T-helper 9 cell (primary cell): ENCODE data around the gene RFX1.

ENCODE experiments used
- DNase-seq: peaks from one replicate; pipeline ENCODE4 v3.0.0-alpha.2; 2020

Gene RFX1

DNA sequence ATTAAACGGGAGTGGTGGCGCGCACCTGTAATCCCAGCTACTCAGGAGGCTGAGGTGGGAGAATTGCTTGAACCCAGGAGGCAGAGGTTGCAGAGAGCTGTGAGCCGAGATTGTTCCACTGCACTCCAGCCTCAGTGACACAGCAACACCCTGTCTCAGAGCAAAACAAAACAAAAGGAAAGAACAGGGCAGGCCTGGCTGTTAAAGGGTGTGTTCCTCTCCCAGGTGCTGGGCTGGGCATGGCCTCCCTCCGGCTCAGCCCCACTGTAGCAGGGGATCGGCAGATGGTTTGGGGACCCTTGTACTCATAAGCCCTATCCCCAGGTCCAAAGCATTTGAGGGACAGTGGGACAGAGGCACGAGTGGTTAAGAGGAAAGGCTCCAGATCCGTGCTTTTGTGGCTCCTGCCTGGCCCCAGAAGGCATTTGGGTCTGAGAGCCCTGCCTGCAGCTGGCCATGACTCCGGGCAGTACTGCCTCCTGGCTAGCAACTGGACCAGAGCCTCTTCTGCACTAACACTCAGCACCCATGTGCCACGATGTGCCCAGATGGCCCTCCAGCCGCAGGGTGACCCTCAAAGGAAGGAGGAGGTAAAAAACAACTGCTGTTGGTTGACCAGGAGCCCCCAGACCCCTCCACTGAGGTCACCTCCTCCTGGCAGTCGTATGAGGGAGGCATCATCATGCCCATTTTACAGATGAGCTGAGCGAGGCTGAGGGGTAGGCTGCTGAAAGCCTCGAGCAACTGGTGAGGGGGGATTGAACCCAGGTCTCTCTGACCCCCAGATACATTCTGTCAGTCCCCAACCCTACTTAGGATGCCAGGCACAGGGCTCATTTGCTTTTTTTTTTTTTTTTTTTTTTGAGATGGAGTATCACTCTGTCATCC lies 10.0 kb downstream of the RFX1 start:
- no peak for DNase-seq

DNA sequence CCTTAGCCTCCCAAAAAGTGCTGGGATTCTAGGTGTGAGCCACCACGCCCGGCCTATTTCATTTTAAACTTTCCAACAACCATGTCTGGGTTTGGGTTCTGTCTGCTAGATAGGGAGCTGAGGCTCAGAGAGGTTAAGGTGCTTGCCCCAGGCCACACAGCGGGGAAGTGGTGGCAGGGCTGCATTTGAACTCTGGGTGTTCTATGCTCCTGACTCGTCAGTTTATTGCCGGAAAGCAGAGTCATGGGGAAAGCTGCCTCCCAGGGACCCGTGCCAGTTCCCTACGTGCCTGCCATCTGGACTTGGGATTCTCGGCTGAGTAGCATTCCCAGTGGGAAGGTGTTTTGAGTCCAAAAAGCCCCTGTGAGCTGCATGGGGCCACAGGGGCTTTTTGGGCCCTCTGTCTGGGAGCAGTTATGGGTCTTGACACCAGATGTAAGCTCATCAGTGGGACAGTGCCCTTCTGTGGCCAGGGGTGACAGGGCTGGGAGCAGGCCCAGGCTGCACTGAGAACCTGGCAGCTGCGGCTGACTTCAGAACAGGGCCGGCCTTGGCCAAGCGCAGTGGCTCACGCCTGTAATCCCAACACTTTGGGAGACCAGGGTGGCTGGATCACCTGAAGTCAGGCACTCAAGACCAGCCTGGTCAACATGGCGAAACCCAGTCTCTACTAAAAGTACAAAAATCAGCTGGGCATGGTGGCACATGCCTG lies 10.9 kb downstream of the RFX1 start:
- DNase-seq, result no peak

DNA sequence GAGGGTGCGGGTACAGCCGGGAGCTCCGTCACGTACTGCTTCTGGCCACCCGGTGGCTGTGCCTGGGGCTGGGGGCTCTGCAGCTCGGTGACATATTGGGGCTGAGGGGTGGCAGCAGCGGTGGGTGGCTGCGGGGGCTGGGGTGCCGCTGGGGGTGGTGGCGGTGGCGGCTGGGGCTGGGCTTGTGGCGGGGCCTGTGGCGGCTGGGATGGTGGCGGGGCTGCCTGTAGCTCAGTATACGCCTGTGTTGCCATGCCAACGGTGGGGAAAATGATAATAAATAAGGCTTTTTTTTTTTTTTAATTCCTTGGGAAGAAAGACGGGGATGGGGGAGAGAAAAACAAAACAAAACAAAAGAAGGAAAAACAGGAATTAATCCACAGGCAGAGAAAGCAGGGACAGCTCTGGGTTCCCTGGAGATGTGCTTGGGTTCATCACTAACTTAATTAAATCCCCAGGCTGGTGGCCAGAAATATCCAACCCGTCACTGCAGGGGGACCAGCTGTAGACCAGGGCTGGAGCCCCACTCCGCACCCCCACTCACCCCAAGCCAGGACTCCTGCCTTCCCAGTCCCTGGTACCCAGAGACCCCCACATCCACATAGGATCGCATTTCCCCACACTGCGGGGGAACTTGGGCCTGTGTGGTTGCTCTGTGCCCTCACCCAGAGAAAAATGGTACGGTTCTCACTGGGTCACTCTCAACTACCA lies 12.4 kb downstream of the RFX1 start:
- no peak for DNase-seq

DNA sequence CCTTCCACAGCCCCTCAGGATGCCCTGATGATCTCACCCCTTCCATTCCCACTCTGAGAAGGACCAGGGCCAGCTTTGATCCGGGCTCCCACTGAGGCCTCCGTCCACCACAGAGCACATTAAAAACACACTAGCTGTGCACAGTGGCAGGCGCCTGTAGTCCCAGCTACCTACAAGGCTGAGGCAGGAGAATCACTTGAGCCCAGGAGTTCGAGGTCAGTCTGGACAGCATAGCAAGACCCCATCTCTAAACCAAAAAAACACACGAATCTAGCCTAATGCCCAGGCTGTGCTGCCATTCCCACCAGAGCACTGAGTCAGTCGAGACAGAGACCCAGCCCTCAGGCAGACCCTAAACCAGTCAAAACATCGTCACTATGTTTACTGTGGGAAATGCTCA lies 14.1 kb downstream of the RFX1 start:
- DNase-seq, result no peak

DNA sequence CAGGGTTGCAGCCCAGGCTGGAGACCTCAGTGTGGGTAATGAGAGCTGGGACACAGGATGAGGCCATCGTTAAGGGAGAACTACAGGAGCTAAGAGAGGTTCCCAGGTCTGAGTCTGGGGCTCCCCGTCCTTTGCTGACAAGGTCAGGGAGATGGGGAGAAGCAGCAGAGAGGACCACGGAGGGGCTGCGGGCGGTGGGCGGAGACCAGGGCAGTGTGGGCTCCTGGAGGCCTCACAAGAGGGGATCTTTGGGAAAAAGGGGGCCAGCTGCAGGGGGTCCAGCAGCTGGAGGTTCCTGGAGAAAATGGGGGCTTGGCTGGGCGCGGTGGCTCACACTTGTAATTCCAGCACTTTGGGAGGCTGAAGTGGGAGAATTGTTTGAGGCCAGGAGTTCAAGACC lies 16.0 kb downstream of the RFX1 start:
- DNase-seq, result no peak

DNA sequence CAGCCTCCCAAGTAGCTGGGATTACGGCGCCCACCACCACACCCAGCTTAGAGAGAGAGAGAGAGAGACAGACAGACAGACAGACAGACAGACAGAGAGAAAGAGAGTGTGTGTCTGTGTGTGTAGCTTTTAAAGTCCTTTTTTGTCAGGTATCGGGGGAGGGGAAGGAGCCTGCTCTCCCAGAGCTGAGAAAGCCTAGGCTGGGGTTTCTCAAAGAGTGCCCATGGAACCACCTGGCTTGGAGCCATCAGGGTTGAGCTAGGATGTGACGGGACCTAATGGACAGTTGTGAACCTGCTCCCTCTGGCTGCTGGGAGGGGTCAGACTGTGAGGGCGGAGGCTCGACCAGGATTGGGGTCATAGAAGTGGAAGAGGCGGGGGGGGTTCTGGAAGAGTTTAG lies 16.6 kb downstream of the RFX1 start:
- DNase-seq, result no peak

DNA sequence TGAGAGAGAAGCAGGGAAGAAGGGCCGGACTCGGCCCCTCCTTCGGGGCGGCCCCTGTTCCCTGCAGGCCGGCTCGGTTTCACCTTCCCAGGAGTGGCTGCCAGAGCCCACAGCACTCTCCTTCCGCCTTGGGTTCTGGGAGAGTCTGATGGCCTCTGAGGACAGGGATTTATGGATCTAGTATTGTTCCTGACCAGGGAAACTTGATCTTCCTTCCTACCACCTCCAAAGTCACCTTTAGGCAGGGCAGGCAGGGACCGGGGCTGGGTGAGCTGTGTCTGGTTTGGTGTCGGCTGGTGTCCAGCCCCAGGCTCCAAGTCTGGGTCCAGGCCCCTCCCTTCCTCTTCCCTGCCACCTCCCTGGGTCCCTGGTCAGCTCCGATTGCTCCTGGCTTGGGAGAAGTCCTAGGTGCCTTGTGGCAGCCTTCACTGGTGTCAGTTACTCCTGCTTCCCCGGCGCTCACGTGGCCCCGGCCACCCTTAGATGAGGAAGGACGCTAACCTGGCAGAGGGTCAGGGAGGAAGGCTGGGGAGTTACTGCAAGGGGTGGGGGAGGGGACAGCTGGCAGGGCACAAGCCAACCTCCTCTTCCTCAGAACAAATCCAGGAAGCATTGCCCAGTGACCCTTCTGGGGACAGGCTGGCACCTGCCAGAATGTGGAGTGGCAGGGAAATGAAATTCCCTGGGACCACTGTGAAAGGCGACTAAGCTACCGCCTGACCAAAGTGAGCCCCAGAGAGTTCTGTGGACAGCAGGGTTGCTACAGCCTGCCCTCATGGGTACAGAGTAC lies 18.8 kb downstream of the RFX1 start:
- no peak for DNase-seq

DNA sequence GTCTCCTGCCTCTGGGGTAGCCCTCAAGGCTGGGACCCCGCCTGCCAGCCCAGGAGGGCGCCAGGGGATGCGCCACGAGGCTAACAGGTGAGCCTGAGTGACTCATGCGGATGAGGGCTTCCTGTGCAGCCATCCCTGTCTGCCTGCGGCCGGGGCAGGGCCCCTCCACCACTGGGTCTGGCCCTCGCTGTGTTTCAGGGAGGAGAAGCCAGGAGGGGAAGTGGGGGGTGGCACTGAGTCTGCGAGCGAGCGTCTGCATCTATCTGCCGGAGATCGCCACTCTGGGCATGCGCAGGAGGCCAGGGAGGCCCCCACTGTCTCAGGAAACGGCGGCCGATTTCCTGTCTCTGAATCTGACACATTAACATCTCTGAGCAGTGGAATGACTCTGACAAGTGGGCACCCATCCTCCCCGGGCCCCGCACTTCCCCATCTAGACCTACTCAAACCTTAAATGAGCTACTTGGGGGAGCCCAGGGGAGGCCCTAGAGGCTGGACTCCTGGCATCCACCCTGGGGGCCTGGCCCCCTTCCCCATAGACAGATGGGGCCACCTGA lies 19.7 kb downstream of the RFX1 start:
- DNase-seq, result peak; percentile 99

DNA sequence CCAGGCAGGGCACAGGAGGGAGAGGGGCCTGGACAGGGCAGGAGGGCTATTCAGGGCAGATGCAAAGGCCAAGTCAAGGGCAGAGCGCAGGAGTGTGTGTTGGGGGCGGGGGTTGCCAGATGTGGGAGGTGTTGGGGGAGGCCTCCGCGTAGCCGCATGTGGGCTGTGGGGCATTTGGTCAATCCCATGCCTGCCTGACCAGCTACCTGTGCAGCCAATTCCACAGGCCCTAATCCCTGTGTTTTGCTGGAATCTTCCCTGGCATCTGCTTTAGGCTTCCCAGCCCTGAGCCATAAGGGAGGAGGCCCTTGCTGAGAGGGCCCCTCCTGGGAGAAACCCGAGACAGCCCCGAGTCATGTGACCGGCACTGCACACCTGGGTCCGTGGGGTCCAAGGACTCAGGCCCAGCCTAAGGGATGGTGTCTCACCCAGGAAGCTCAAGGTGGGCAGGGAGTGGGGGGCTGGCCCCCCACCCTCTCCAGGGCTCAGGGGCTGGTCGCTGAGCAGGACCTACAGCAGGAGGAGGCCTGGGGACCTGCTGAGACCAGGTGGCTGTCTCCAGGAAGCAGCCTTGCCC lies 20.3 kb downstream of the RFX1 start:
- no peak for DNase-seq

DNA sequence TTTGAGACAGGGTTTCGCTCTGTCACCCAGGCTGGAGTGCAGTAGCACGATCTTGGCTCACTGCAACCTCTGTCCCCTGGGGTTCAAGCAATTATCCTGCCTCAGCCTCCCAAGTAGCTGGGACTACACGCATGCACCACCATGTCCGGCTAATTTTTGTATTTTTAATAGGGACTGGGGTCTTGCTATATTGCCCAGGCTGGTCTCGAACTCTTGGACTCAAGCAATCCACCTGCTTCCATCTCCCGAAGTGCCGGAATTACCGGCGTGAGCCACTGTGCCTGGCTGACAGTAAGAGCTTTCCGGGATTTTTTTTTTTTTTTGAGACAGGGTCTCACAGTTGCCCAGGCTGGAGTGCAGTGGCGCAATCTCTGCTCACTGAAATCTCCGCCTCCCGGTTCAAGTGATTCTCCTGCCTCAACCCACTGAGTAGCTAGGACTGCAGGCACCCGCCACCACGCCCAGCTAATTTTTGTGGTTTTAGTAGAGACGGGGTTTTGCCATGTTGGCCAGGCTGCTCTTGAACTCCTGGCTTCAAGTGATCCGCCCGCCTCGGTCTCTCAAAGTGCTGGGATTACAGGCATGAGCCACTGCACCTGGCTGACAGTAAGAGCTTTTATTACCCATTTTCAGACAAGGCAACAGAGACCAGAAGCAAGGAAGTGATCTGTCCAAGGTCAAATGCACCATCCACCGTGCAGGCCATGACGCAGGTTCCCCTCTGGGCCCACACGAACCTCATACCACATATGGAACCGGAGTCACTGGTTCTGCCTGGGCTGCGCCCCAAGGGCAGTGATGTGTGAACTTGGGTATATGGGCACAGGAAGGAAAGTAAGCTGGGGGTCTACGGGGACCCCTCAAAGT lies 21.0 kb downstream of the RFX1 start:
- peak; percentile 22 for DNase-seq

DNA sequence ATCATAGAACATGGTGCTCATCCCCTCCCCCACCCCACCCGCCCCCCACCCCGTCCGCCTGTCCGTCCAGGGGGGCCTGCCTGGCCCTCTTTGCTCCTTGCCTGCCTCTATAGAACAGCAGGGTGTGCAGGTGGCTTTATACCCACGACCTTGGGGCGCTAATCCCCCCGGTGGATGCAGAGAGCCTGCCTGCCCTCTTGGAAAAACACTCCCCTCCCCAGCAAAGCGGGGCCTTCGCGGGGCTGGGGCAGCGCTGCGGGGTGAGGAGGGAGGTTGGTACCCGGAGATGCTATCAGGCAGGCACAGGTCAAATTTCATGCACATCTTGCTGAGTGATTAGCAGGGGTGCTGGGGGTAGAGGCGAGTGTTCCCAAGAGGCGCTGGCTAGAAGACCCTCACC lies 21.9 kb downstream of the RFX1 start:
- DNase-seq, result no peak

DNA sequence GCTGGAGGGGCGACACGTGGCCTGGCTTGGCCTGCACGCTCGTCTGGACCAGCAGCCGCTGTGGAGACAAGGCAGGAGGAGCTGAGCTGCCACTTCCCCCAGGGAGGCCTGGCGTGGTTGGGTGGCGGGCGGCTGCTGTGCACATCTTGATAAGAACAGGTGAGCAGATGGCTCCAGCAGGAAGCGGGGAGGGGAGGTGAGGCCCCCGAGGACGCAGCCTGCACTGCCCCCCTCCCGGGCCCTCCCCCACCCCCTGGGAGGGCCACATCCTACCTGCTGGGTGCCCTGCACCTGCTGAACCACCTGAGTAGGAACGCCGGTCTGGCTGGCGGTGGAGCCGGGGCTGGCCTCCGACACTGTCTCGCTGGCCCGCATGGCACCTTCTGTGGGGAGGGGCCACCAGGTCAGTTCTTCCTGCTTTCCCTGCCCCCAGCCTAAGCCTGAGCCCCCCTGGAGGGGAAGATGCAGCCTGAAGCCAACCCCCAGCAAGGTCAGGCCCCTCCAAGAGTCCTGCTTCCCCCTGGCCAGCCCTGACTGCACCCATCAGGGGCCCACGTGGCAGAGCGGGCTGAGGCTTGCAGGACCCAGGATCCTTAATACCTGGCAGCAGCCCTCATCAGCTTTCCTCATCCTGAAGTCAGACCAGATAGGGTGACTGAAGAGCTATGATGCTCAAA lies 22.8 kb downstream of the RFX1 start:
- no peak for DNase-seq

DNA sequence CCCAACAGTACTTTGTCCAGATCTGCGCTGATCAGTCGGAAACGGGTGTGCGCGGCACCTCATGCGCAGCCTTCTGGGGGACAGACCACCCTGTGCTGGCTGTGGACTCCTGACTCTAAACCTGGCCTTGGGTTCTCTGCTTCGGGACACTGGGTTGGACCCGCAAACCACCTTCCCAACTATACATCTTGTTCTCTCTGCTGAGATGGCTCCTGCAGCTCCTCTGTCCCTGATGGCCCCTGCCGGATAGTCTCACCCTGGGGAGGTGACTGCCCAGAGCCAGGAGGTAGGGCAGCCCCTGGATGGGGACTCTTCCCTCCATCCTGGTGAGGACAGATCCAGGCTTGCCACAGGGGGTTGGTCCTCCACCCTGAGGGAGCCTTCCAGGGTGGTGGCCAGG lies 23.3 kb downstream of the RFX1 start:
- no peak for DNase-seq

DNA sequence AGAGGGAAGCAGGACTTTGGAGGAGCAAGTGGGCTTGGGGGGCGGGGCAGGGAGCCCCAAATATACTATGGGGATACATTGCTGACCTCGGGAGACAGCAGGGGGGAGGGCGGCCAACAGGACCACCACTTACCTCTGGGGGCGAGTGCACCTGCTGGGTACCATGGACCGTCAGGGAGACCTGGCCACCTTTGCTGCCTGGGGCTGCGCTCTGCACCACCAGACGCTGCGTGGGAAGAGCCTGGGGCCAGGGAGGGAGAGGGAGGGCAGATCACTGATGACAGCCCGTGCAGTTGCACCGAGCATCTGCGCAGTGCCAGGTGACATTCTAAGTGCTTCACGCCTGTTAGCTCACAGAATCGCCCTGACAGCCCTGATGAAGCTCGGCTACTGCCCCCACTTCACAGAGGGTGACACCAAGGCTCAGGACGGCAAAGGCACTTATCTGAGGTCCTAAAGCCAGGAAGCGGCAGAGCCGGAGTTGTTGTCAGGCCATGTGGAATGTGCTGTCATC lies 24.1 kb downstream of the RFX1 start:
- DNase-seq, result no peak

DNA sequence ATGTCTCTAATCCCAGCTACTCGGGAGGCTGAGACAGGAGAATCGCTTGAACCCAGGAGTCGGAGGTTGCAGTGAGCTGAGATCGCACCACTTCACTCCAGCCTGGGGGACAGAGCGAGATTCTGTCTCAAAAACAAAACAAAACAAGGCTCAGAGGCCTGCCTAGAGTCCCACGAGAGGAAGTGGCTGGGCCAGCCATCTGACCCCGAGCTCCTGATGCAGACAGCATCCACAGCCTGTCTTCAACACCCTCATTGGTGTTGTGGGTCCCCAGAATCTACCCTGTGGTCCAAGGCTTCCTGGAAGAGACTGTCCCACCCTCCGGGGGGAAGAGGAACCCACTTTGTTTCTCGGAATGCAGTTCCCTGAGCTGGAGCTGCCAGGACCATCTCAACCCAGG lies 24.7 kb downstream of the RFX1 start:
- no peak for DNase-seq

DNA sequence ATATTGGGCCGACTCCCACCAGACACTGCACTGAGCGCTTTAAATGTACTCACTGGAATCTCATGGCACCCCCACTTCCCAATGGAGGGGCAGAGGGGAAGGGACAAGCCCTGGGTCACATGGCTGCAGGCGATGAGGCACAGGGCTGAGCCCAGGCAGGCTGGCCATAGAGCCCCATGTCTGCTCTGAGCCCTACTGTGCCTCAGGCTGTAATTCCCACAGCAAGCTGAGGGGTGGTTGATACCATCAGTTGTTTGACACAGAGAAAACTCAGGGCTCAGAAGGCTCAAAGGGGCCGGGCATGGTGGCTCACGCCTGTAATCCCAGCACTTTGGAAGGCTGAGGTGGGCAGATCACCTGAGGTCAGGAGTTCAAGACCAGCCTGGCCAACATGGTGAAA lies 25.1 kb downstream of the RFX1 start:
- DNase-seq, result no peak

DNA sequence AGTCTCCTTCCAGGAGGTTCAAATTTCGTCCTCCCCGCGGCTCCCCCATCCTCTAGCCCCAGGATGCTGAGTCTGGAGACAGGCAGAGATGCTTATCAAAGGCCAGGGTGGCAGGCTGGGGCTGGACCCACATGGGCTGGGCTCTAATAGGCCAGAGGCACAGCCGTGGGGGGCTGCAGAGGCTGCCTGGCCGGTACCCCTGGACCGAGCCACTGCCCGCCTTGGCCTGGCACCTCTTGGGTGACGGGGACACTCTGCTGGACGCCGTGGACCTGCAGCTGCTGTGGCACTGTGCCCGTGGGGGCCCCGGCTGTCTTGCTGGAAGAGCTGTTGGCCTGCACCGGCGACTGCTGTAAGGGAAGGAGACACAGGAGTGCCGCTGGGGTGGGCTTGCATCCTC lies 25.8 kb downstream of the RFX1 start:
- DNase-seq, result no peak

DNA sequence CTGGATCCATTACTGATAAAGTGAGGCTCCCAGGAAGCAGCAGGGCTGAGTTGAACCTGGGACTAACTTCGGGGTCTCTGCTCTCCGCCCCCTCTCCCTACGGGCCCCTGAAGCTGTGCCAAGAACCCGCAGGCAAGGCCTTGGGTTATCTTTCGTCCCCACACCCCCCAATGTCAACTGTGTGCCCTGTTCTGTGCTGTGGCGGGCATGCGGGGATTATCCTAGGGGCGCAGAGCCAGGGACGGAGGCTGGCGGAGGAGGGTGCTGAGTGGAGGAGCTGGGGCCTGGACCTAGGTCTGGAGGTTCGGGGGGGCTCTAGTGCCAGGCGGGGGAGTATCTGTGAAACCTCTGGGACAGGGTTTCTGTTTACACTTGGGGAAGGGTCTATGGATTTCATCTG lies 26.4 kb downstream of the RFX1 start:
- no peak for DNase-seq

DNA sequence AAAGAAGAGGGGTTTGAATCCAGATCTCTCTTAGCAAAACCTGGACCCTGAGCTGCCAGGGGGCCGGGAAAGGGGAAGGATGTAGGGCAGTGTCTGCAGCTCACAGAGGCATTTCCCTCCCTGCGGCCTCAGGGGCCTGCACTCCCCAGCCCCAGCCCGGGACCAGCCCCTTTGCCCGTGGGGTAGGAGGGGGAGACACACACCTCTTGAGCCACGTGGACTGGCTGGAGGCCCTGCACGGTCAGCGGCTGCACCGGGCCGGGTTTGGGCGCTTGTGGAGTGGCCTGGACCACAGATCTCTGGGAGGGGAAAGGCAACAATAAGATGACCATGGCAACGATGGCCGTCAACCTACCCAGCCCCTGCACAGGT lies 26.9 kb downstream of the RFX1 start:
- no peak for DNase-seq
